Heart left ventricle (tissue), 13 donors: Measurements from ENCODE around the gene GLDC.

Experiments
- POLR2A ChIP-seq, 2 donors: fragments of 450-650 bp; IDR thresholded peaks; one replicate each; pipeline ENCODE4 v1.6.1; 2017; ENCODE audit warnings: antibody characterized with exemption in 2 of 2, mild to moderate bottlenecking in 2 of 2, moderate library complexity in 2 of 2
- TF ChIP-seq, protein P1 (sequence below), 12 donors: fragments of 200-600 bp; sonication (generic) in 4 of 12; IDR thresholded peaks; one replicate each; pipeline versions ENCODE4 v1.5.0 to v1.8.0; 2018 to 2022; ENCODE audit warnings: antibody characterized with exemption in 12 of 12, mild to moderate bottlenecking in 5 of 12
- donor health status: ischemic (EF 13 %, LVEDD 7.1; RV severe dilation, severe dysfunction).
- donor health status: DM: no; HTN: yes; CAD: no.
- donor health status: DM: no; HTN: no; CAD: no.
- donor health status: ischemic (EF 25% LVEDD 6.9; RV normal size, moderate dysfunction).
- donor health status: ischemic (EF 25% LVEDD 5.7; RV mildly dilated, moderate dysfunction).
- donor health status: ischemic (EF 35%, LVEDD 5.7; RV mildly dilated, moderate dysfunction).
- donor health status: nonischemic (EF 11% LVEDD 7.7; RV severe dilation, severe dysfunction).
- donor health status: DM: yes; HTN: yes; CAD: no.
- donor health status: PGD.
- donor health status: ischemic (EF 29% LVEDD 5.4; RV normal size, mild dysfunction).
- donor health status: nonischemic (EF 23%, LVEDD 6.1; RV moderate dilation, normal function).

DNA sequence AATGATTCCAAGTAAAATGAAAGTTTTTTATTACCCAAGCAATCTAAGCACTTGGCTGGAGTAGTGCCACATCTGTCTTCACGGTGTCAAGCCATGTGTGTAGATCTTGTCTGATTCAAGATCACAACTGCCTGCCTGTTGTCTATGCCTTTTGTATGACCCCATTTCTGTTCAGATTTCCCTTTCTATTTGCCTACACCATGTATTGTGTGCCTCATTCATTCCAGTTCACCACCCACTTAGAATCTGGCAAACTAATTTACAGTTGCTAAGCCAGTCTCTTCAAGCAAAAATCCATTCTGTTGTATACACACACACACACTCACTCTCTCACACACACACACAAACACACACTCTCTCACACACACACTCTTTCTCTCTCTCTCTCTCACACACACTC is 33.7 kb downstream of the GLDC start:
- TF ChIP-seq POLR2A (IDR thresholded peaks at IDR 0.05): no peak
- TF ChIP-seq, protein P1, sequence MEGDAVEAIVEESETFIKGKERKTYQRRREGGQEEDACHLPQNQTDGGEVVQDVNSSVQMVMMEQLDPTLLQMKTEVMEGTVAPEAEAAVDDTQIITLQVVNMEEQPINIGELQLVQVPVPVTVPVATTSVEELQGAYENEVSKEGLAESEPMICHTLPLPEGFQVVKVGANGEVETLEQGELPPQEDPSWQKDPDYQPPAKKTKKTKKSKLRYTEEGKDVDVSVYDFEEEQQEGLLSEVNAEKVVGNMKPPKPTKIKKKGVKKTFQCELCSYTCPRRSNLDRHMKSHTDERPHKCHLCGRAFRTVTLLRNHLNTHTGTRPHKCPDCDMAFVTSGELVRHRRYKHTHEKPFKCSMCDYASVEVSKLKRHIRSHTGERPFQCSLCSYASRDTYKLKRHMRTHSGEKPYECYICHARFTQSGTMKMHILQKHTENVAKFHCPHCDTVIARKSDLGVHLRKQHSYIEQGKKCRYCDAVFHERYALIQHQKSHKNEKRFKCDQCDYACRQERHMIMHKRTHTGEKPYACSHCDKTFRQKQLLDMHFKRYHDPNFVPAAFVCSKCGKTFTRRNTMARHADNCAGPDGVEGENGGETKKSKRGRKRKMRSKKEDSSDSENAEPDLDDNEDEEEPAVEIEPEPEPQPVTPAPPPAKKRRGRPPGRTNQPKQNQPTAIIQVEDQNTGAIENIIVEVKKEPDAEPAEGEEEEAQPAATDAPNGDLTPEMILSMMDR (IDR thresholded peaks at IDR 0.05): no peak
